Stimulated activated naive CD8-positive, alpha-beta T cell treated with anti-CD3 and anti-CD28 coated beads, Interleukin-15, amount 100 ng/mL, for 72 hours (primary cell): ENCODE measurements around the gene HCFC1R1.

ENCODE experiments used
- ATAC-seq: fragments of 150-1000 bp; cut with Tn5 transposase; 2 replicates; pipeline ENCODE4 v1.10.0; 2021; ENCODE audit warnings: mild to moderate bottlenecking, moderate library complexity
- DNase-seq, 2 donors: peaks; one replicate each; pipeline ENCODE4 v3.0.0; 2021 to 2022
- H3K27ac Mint-ChIP-seq, 2 donors: one replicate each; pipeline ENCODE4 v1.8.0; 2022; ENCODE audit warnings: mild to moderate bottlenecking in 2 of 2, mixed read lengths in 2 of 2, moderate library complexity in 2 of 2
- H3K27me3 Mint-ChIP-seq: one replicate; pipeline ENCODE4 v1.8.0; 2022; ENCODE audit warnings: mixed read lengths
- H3K4me1 Mint-ChIP-seq: one replicate; pipeline ENCODE4 v1.8.0; 2022; ENCODE audit warnings: mild to moderate bottlenecking, mixed read lengths
- H3K4me3 Mint-ChIP-seq, 2 donors: one replicate each; pipeline ENCODE4 v1.8.0; 2022; ENCODE audit warnings: mild to moderate bottlenecking in 2 of 2, mixed read lengths in 2 of 2, moderate library complexity in 1 of 2
- H3K9me3 Mint-ChIP-seq, 2 donors: one replicate each; pipeline ENCODE4 v1.8.0; 2022; ENCODE audit warnings: mixed read lengths in 2 of 2

Gene HCFC1R1

DNA sequence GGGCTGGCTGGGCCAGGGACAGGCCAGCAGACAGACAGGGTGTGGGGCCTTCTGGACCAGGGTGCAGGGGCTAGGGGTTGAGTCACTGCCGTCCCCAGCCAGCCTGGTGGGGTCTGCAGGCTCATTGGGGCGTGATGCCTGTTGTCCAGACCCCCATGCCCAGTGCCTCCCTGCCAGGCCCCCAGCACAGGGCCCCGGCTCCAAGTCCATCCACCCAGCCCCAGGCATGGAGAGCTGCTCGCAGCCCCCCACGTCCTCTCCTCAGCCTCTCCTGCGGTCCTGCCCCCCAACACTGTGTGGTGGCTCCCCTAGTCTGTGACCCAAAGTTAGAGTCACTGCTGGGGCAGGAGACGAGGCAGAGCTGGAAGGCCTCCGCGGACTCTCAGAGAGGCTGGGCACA, 36.5 kb downstream of the HCFC1R1 start:
- Mint-ChIP-seq H3K4me1 (peaks cover 11% of the 10 kb centered on the region), H3K27ac (no peak overlapping the region), H3K9me3 (no peaks in the 10 kb centered on the region), H3K27me3 (peaks cover 37% of the 10 kb centered on the region), H3K4me3 (no peak overlapping the region)
- no peak for DNase-seq
- ATAC-seq = no peak

DNA sequence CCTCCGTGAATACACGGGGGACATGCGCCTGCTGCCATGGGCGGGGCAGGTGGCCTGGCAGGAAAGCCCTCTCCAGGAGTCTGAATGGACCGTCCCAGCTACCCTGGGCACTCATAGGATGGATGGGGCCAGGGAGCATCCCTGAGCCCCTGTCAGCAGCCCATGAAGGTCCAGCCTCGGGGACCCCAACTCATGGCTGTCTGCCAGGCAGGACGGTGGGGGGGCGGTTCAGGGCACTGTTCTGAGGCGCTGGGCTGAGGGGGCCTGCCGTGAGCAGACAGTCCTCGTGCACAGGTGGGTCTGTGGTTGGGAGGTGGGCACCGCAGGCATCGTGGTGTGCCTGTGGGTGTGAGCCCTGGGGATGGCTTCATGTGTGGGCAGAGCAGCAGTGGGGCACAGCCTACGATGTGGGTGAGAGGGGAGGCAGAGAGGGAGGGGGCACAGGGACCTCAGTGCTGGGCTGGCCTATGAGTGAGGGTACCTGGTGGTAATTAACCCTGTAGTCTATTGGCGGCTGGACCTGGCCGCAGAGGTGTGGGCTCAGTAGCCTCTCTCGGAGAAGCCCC, 37.0 kb downstream of the HCFC1R1 start:
- Mint-ChIP-seq H3K27ac (peak overlapping the region in 1 of 2 donors; percentile 68), H3K4me1 (peaks cover 17% of the 10 kb centered on the region), H3K9me3 (no peaks in the 10 kb centered on the region), H3K27me3 (peaks cover 41% of the 10 kb centered on the region), H3K4me3 (no peak overlapping the region)
- ATAC-seq (no peak), DNase-seq (no peak)

DNA sequence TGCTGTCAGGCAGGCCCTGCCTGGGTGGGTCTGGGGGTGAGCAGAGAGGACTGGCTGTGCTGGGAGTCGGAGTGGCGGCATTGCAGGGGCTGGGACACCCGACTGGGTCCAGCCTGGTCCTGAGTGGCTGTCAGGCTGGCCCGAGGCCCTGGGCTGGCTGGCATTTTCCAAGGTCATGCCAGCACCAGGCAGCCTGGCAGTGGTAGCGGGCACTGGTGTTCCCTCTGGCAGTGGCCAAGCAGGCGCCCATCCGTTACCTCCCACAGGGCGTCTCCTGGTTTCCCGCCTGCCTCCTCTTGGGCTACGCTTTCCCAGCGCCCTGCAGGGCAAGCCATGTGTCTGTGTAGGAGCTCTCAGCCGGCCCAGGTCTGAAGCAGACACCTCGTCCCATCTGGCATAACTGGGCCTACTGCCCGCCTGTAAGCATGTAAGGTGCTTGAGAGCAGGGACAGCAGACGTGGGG, 37.8 kb downstream of the HCFC1R1 start:
- H3K9me3 Mint-ChIP-seq = no peaks in the 10 kb centered on the region
- DNase-seq (no peak), ATAC-seq (no peak)
- H3K4me1 Mint-ChIP-seq = peaks cover 24% of the 10 kb centered on the region
- H3K27ac Mint-ChIP-seq = no peak overlapping the region
- peaks cover 41% of the 10 kb centered on the region for H3K27me3 Mint-ChIP-seq
- no peak overlapping the region for H3K4me3 Mint-ChIP-seq

DNA sequence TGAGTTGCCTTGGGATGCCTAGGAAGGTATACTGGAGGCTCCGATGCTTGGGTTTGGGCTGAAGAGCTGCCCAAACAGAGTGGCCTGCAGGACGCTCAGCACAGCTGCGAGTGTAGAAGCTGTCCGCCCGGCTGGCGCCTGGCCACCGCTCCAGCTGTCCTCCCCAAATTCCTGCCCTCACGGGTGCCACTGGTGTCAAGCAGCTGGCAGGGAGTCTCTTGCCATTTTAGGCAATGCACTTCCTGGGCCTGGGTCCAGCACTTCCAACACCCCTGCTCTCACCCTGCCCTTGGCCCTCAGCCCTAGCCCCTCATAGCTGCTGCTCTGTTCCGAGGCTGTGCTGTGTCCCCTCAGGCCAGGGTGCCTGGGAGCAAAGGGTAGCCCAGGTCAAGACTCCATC, 38.3 kb downstream of the HCFC1R1 start:
- H3K27me3 Mint-ChIP-seq = peaks cover 41% of the 10 kb centered on the region
- H3K27ac Mint-ChIP-seq = no peak overlapping the region
- no peaks in the 10 kb centered on the region for H3K9me3 Mint-ChIP-seq
- H3K4me1 Mint-ChIP-seq = peaks cover 27% of the 10 kb centered on the region
- ATAC-seq (no peak), DNase-seq (no peak)
- no peak overlapping the region for H3K4me3 Mint-ChIP-seq

DNA sequence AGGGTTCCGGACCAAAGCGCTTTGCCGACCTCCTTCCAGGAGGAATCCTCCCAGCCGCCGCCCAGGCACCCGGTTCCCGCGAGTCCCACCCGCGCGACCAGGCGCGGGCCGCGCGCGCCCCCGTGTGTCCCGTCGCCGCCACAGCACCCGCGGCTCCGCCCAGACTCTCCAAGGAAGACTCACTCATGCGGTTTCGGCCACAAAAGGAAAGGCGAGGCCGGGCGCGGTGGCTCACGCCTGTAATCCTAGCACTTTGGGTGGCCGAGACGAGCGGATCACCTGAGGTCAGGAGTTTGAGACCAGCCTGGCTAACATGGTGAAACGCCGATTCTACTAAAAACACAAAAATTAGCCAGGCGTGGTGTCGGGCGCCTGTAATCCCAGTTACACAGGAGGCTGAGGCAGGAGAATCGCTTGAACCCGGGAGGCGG, 40.0 kb downstream of the HCFC1R1 start:
- H3K27ac Mint-ChIP-seq = no peak overlapping the region
- H3K9me3 Mint-ChIP-seq = no peaks in the 10 kb centered on the region
- H3K4me3 Mint-ChIP-seq = peak overlapping the region; percentile 49 to 59
- peak; percentile 57 to 67 for DNase-seq
- ATAC-seq = peak; percentile 54
- H3K27me3 Mint-ChIP-seq = peaks cover 28% of the 10 kb centered on the region
- peaks cover 34% of the 10 kb centered on the region for H3K4me1 Mint-ChIP-seq

DNA sequence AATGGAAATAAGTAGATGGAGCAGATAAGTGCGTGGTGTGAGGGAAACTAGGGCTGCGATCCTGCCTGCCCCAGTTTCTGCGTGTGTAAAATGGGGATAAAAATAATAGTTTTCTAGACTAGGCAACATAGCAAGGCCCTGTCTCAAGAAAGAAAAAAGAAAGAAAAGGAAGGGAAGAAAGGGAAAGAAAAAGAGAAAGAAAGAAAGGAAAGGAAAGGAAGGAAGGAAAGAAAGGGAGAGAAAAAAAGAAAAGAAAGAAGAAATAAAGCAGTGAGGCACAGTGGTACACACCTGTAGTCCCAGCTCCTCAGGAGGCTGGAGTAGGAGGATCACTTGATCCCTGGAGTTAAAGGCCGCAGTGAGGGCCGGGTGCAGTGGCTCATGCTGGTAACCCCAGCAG, 41.3 kb downstream of the HCFC1R1 start:
- DNase-seq = no peak
- ATAC-seq = no peak
- H3K4me1 Mint-ChIP-seq = peaks cover 43% of the 10 kb centered on the region
- peak overlapping the region in 1 of 2 donors; percentile 82 for H3K27ac Mint-ChIP-seq
- H3K4me3 Mint-ChIP-seq = peak overlapping the region in 1 of 2 donors; percentile 24
- H3K27me3 Mint-ChIP-seq = peaks cover 28% of the 10 kb centered on the region
- no peaks in the 10 kb centered on the region for H3K9me3 Mint-ChIP-seq

DNA sequence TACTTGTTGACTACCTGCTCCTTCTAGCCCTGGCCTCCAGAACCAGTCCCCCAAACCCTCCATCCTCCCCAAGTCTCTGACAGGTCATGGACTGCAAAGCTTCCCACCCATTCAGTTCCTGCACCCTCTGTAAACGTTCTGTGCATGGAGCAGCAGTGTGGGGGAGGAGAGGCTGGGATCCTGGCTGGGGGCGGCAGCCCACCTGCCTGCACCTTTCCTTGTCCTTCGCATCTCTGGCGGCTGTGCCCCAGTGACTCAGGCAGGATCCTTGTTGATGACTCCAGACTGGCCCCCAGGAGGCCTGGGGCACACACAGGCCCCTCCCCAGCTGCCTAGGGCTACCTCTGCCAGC, 41.9 kb downstream of the HCFC1R1 start:
- Mint-ChIP-seq H3K27me3 (peaks cover 27% of the 10 kb centered on the region), H3K27ac (peak overlapping the region; percentile 0 to 92), H3K4me3 (peak overlapping the region; percentile 75 to 95), H3K4me1 (peaks cover 48% of the 10 kb centered on the region), H3K9me3 (no peaks in the 10 kb centered on the region)
- no peak for DNase-seq
- ATAC-seq = no peak

DNA sequence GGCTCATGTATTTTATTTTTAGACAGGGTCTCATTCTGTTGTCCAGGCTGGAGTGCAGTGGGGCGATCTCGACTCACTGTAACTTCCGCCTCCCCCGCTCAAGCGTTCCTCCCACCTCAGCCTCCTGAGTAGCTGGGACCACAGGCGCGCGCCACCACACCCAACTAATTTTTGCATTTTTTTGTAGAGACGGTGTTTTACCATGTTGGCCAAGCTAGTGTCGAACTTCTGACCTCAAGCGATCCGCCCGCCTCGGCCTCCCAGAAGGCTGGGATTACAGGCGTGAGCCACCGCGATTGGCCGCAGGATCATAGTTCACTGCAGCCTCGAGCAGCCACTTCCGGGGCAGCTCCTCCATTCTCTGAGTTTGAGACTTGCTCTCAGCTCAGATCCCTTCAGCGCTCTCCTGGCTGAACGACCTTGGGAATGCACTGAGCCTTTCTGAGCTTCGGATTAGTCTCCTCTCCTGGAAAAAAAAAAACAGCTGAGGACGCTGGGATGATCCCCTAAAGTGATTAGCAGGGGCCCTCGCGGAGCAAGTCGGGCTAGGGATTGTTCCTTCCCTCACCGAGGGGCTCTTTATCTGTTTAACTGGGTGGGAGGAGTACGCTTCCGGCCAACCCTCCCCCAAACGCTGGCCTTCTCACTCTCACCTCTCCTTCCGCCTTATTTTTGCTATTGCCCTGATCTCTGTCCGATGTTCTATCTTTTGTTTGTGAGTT, 42.4 kb downstream of the HCFC1R1 start:
- no peak for ATAC-seq
- no peak for DNase-seq
- H3K4me3 Mint-ChIP-seq = peak overlapping the region; percentile 92 to 95
- peaks cover 53% of the 10 kb centered on the region for H3K4me1 Mint-ChIP-seq
- peaks cover 22% of the 10 kb centered on the region for H3K27me3 Mint-ChIP-seq
- peak overlapping the region; percentile 86 to 93 for H3K27ac Mint-ChIP-seq
- no peaks in the 10 kb centered on the region for H3K9me3 Mint-ChIP-seq

DNA sequence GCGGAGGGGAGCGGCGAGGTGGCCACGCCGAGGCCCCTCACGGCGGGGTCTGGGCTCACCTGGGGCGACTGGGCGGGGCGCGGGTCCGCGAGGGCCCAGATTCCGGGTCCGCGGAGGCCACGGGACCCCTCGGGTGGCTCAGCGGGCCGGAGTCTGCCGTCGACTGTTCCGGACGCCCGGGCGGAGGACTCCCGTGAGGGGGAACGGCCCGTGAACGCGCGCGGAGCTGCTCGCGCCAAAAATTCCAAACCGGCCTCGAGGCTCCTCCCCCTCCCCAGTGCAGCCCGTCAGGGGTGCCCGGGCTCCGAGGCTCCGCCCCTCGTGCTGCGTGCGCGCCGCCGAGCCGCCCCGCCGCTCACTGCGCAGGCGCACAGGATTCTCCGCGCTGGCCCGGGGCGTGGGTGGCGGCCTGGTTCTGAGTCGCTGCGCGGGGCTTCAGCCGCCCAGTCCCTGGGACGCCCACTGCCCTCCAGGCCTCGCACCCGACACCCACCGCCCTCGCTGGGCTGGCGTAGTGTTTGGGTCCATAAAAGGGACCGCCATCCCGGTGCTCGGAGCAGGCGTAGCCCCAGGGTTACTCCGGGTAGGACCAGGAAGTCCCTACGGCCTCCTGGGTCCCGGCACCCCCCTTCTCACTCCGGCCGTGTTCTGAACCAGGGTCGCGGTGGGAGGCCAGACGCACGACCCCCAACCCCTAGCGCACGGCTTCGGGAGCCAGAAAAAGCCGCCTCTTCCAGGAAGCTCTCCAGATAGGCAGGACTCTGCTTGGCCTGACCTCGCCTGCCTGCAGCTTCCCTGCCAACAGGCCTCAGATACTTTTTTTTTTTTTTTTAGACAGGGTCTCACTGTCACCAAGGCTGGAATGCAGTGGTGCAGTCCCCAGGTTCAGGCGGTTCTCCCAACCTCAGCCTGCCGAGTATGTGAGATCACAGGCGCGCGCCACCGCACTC, 43.2 kb downstream of the HCFC1R1 start, which contains the start of gene PKMYT1:
Gene PKMYT1, minus strand, starts transcription at position 220 of the 950 bp plus-strand sequence. CDS start 789 bp downstream, outside the sequence.
- Mint-ChIP-seq H3K27ac (peak within 1 kb of the TSS; percentile 86 to 94), H3K4me1 (peaks cover 55% of the 10 kb centered on the region), H3K27me3 (peaks cover 19% of the 10 kb centered on the region), H3K4me3 (peak within 1 kb of the TSS; percentile 92 to 95), H3K9me3 (no peaks in the 10 kb centered on the region)
- ATAC-seq (peak; percentile 88), DNase-seq (peak; percentile 95 to 98)

DNA sequence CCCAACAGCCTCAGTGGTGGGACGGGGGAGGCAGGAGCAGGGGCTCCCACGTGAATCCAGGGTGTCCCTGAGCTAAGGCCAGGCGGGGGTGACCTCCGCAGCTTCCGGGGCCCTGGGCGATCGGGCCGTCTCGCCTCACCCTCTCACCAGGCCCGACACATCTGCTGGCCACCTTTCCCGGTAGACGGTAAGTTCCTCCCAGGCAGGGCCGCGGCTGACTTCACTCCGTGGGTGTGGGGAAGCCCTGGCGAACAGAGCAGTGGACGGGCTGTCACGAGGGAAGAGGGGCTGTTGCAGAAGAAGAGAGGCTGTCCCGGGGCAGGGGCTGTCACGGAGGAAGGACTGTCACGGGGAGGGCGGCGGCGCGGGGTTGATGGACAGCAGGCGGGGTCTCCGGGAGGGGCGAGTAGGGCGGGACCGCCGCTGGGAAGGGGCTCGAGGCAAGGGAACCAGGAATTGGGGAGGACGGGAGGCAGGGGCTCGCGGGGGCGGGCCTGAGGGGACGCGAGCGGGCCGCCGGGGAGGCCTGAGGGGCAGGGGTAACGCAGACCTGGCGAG, 44.0 kb downstream of the HCFC1R1 start:
- Mint-ChIP-seq H3K4me3 (peak overlapping the region; percentile 92 to 95), H3K27me3 (peaks cover 19% of the 10 kb centered on the region), H3K4me1 (peaks cover 55% of the 10 kb centered on the region), H3K27ac (peak overlapping the region; percentile 83 to 94), H3K9me3 (no peaks in the 10 kb centered on the region)
- peak; percentile 35 for ATAC-seq
- DNase-seq = peak in 1 of 2 donors; percentile 41

DNA sequence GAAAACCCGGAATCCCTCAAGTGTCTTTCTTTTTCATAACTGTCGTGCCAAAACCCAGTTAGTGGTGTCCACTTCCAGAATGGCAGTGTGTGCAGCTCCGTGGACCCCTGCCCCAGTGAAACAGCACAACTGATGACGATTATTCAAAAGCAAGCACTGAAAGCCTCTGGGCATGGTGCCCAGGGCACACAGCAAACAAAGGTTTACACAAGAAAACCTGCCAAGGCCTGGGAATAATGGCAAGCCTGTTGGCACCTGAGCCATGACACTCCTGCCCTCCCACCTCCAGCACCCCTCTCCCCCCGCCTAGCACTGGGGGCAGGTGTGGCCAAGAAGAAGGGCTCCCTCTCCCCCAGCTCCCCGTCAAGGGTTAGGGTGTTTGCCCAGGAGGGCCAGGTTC, 46.3 kb downstream of the HCFC1R1 start:
- Mint-ChIP-seq H3K27me3 (peaks cover 5% of the 10 kb centered on the region), H3K4me1 (peaks cover 52% of the 10 kb centered on the region), H3K4me3 (no peak overlapping the region), H3K27ac (no peak overlapping the region), H3K9me3 (no peaks in the 10 kb centered on the region)
- DNase-seq (no peak), ATAC-seq (no peak)

DNA sequence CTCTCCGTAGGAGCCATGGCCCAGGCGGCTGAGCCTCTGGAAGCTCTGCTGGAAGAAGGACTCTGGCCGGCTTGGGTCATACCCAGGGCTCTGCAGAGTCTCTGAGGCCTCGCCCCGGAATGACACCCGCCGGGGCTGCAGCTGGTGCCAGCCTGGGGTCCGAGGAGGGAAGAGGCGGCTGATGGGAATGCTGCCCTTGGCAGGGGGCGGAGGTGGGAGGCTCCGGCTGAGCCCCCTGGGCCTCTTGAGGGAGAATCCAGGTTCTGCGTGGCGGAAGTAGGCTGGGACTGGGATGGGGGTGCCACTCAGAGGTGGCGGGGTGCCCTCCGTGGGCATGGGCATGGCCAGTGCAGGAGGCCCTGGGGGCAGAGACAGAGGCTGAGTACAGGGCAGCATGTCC, 47.1 kb downstream of the HCFC1R1 start:
- H3K9me3 Mint-ChIP-seq = no peaks in the 10 kb centered on the region
- H3K27ac Mint-ChIP-seq = no peak overlapping the region
- no peaks in the 10 kb centered on the region for H3K27me3 Mint-ChIP-seq
- H3K4me3 Mint-ChIP-seq = no peak overlapping the region
- H3K4me1 Mint-ChIP-seq = peaks cover 49% of the 10 kb centered on the region
- DNase-seq (no peak), ATAC-seq (no peak)

DNA sequence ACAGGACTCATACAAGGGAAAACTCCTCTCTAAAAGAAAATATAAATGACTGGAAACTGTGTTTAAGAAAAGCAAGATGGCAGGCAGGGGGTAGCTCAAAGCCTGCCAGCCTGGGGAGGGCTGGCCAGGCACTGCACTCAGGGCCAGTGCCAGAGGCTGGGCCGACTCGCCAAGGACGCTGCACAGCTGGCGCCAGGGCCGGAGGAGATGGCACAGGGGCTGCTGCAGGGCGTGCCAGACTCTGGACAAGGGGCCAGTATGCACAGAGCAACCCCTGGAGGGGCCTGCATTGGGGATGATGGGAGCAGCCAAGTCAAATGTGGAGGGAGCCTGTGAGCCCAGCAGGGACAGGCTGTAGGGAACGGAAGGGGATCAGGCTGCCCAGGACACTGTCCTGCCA, 47.5 kb downstream of the HCFC1R1 start:
- peaks cover 47% of the 10 kb centered on the region for H3K4me1 Mint-ChIP-seq
- no peaks in the 10 kb centered on the region for H3K27me3 Mint-ChIP-seq
- ATAC-seq (no peak), DNase-seq (no peak)
- no peak overlapping the region for H3K27ac Mint-ChIP-seq
- no peaks in the 10 kb centered on the region for H3K9me3 Mint-ChIP-seq
- H3K4me3 Mint-ChIP-seq = no peak overlapping the region

DNA sequence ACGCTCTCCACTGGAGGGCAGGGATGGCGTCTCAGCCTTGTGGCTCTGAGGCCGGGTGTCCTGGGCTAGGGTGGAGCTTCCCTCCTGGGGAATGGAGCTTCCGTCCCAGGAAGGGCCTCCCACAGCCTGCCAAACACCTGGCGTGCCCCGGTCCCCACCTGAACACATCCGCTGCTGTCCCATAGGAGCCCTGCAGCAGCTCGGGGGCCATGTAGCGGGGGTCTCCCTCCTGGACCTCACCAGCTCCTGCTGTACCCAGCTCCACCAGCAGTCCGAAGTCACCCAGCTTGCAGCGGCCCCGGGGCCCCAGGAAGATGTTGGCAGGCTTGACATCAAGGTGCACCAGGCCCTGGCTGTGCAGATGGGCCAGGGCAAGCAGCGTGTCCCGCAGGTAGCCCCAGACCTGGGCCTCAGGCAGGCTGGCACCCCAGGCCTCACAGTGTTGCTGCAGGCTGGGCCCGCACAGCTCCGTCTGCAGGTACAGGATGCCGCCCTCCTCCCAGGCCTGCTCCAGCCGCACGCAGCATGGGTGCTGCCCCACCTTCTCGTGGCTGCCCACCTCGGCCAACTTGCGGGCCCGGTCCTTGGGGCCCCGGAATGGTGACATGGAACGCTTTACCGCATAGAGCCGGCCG, 48.5 kb downstream of the HCFC1R1 start:
- no peak for DNase-seq
- no peak overlapping the region for H3K27ac Mint-ChIP-seq
- H3K9me3 Mint-ChIP-seq = no peaks in the 10 kb centered on the region
- peaks cover 51% of the 10 kb centered on the region for H3K4me1 Mint-ChIP-seq
- no peaks in the 10 kb centered on the region for H3K27me3 Mint-ChIP-seq
- ATAC-seq = no peak
- H3K4me3 Mint-ChIP-seq = no peak overlapping the region
